HG03175 (cell line): Measurements from ENCODE around the gene TSKS.

ENCODE experiments used
- ATAC-seq: cut with Tn5 transposase; IDR thresholded peaks from one replicate; pipeline ENCODE4 v1.9.1; 2021; ENCODE audit warnings: mild to moderate bottlenecking, moderate library complexity; ENCODE audit not compliant: unreplicated experiment

Gene TSKS

GRCh38 chr19:49767967-49768581 lies 5.0 kb upstream of the TSKS start:
- ATAC-seq = no peak

DNA sequence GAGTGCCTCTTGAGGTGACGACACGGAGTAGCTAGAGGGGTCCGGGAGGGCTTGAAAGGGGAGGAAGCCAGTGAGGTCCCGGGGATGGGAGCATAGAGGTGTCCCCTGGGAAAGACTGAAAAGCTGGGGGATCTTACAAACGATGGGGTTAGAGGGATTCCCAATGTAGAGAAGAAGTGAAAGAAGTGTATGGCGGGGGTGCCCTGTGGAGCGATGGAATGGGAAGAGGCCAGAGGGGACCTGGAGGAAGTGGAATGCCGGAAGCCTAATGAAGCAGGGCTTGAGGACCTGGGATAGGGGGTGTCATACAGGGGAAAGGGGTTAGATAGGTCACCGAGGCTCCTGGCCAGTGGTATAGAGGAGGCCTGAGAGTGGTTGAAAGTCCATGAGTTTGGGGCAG lies 4.3 kb upstream of the TSKS start:
- no peak for ATAC-seq

DNA sequence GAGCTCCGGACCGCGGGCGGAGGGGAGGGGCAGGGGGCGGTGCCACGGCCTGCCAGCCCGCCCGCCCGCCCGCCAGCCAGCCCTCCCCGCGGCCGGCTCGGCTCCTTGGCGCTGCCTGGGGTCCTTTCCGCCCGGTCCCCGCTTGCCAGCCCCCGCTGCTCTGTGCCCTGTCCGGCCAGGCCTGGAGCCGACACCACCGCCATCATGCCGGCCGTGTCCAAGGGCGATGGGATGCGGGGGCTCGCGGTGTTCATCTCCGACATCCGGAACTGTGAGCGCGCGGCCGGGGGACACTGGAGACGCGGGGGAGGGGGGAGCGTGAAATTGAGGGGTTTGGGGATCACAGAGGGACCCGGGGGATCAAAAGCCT lies 3.8 kb upstream of the TSKS start, which contains the start of gene AP2A1:
AP2A1 (plus strand) TSS at position 72 of the 370 bp plus-strand sequence; CDS start at position 205, 133 bp downstream.
- ATAC-seq = no peak

GRCh38 chr19:49766007-49766929 lies 3.2 kb upstream of the TSKS start:
- ATAC-seq = peak; percentile 94

- no peak for ATAC-seq
Observed at GRCh38 chr19:49764341-49764740, 1.2 kb upstream of the TSKS start.

DNA sequence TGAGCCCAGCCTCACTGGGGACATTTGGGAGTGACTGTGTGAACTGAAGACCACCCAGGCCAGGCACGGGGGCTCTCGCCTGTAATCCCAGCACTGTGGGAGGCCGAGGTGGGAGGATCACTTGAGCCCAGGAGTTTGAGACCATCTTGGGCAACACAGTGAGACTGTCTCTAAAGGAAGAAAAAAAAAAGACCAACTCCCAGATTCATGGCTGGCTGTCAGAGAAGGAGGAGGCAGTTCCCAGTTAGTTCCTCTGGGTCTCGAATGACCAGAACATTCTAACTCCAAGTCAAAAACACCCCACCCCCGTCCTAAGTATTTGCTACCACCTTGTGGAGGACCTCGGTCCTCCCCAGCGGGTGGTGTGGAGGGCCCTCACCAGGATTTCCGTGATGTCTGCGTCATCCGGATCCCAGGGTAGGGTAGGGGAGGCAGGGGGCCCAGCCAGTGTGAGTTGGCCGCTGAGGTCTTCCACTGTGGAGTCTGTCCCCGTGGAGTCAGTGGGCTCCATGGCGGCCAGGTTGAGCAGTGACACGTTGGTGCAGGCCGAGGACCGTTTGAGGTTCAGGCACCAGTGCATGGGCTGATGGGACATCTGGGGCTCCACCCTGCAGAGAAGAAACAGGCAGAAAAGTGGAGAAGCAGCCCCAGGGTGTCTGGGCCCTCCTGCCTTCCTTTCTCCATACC lies 1.3 kb downstream of the TSKS start:
- no peak for ATAC-seq

- ATAC-seq = no peak
Observed at GRCh38 chr19:49761249-49761624, 1.9 kb downstream of the TSKS start.

DNA sequence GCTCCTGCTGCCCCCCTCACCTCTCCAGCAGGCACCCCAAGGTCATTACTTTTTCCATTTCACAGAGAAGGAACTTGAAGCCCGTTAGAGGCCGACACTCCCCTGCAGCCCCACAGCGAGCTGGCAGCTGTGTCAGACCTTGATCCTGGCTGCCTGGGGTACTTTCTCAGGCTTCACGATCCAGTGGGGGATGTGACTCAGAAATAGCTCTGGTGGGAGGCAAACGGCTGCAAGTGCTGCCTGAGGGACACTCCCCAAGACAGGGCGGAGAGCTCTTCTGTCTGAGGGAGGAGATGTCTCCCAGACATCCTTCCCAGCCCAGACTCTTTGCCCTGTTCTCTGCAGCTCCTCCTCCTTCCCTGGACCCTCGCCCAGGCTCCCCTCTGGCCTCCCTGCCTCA lies 4.8 kb downstream of the TSKS start:
- no peak for ATAC-seq

- ATAC-seq = no peak
Observed at GRCh38 chr19:49755956-49756355, 7.2 kb downstream of the TSKS start.

DNA sequence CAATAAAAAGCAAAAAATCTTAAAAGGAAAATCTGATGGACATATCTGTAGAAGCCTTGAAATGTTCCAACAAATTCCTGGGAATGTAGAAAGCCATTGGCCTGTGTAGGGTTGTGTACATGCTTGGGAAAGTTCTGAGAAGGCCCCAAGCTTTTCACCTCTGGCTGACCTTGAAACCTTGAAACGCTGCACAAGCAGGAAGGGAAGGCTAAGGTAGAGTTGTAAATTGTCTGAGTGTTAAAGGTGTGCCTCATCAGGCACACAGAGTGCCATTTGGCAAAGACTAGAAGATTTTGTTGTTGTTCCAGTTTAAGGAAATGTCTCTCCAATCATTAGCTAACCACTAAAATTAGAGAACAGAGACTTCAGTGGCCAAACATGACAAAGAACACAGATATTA lies 10.4 kb downstream of the TSKS start:
- ATAC-seq = no peak

DNA sequence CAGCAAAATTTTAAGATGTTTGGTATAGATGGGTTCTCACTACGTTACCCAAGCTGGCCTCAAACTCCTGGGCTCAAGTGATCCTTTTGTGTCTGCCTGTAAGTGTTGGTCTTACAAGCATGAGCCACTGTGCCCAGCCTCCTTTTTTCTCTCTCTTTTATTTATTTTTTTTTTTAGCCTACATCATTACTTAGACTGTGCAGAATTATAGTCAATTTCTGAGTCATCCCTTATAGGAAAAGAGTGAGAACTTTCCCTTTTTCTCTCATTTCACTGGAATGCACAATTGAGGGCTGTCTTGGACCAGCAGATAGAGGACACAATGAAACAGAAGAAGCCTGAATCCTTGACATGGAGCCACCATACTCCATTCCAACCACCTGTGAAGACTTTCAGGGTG lies 13.3 kb downstream of the TSKS start:
- ATAC-seq = no peak

- ATAC-seq = no peak
Observed at GRCh38 chr19:49749055-49749716, 13.9 kb downstream of the TSKS start.

DNA sequence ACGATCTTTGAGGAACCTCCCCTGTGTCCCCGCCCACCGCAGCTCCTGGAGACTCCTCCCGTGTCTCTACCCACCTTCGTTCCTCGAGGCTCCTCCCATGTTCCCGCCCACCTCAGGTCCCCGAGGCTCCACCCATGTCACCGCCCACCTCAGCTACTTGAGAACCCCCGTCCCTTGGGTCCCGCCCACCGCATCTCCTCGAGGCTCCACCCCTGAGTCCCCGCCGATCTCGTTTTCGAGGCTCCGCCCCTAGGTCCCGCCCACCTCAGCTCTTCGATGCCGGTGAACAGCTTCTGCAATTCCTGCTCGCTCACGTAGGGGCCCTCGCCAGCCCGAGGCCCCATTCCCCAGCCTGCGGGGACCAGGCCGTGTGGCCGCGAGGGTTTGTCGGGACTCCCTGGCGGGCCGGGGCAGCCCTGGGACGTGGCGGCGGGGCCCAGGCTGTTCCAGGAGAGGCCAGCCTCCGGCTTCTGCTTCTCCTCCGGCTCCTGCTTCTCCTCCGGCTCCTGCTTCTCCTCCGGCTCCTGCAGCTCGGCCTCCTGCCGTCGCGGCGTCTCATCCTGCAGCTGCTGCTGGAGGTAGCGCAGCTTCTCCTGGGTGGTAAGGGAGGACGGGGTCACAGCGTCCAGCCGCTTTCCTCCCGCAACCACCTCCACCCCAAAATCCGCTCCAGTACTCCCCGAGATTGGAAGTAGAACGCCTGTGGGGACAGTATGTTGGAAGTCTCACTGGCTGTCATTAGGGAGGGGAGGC lies 16.7 kb downstream of the TSKS start:
- ATAC-seq = no peak

DNA sequence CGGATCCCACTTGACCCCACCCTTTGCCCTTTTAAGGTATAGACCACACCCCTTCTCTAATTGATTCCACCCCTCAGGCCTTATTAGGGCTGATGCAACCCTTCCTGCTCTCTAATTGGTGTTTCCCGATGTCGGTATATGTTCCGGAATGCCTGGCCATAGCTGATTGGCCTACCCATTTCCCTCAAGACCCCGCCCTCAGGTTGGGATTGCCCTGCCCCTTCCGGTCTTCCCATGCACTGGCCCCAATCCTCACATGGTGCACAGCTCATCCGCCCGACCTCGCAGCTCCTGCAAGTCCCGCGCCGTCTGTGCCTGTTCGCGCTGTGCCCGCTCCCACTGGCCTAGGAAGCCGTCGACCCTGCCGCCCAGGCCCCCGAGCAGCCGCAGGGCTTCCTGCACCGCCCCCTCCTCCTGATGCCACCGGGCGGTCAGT lies 18.1 kb downstream of the TSKS start:
- no peak for ATAC-seq

GRCh38 chr19:49741210-49741844 lies 21.8 kb downstream of the TSKS start:
- ATAC-seq = no peak

DNA sequence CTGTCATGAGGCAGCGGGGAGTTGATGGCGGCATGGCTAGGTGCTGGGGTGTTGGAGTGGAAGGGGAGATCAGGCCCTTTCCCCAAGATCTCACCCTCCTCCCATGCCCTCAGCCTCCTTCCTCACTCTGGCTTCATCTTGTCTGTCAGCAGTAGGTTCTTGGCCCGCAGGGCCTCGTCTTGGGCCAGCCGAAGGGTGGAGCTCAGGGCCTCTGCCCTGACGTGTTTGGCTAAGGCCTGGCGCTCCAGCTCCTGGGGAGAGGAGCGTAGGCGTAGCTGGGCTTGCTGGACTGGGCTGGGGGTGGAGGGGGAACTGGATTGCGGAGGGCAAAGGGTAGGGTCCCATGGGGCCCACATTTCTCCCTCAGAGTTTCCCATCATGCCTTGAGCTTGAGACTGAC lies 23.2 kb downstream of the TSKS start:
- no peak for ATAC-seq

- no peak for ATAC-seq
Observed at GRCh38 chr19:49739098-49739497, 24.0 kb downstream of the TSKS start.

DNA sequence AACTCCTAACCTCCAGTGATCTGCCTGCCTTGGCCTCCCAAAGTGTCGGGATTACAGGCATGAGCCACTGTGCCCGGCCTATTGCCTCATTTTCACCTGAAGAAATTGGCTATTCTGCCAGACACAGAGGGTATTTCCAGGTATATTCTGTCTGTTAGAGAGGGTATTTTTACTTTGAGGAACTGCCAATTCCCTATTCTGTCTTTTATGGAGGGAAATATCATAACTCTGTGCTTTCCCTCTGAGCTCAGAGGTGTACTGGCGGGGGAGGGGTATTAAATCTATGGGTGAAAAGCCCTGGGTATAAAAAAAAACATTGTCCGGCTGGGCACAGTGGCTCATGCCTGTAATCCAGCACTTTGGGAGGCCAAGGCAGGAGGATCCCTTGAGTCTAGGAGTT lies 24.8 kb downstream of the TSKS start:
- ATAC-seq = no peak

- ATAC-seq = no peak
Observed at GRCh38 chr19:49730166-49730565, 32.9 kb downstream of the TSKS start.
